Activated naive CD8-positive, alpha-beta T cell (primary cell): ENCODE results near the gene BCHE.

Experiments used
- H3K27ac Mint-ChIP-seq: one replicate; pipeline ENCODE4 v1.8.0; 2021; ENCODE audit warnings: mixed read lengths
- H3K27me3 Mint-ChIP-seq: one replicate; pipeline ENCODE4 v1.8.0; 2021; ENCODE audit warnings: mixed read lengths
- H3K36me3 Mint-ChIP-seq: one replicate; pipeline ENCODE4 v1.8.0; 2021; ENCODE audit warnings: mixed read lengths
- H3K4me1 Mint-ChIP-seq: one replicate; pipeline ENCODE4 v1.8.0; 2021; ENCODE audit warnings: low read depth, mixed read lengths
- H3K4me3 Mint-ChIP-seq: one replicate; pipeline ENCODE4 v1.8.0; 2021; ENCODE audit warnings: mild to moderate bottlenecking, mixed read lengths
- H3K9me3 Mint-ChIP-seq: one replicate; pipeline ENCODE4 v1.8.0; 2021; ENCODE audit warnings: low read depth, mixed read lengths

BCHE gene

GRCh38 chr3:165749821-165750220 is 87.4 kb downstream of the BCHE start:
- H3K27ac Mint-ChIP-seq: no peak overlapping the region
- no peaks in the 10 kb centered on the region for H3K9me3 Mint-ChIP-seq
- no peaks in the 10 kb centered on the region for H3K4me1 Mint-ChIP-seq
- no peaks in the 10 kb centered on the region for H3K27me3 Mint-ChIP-seq
- no peaks in the 10 kb centered on the region for H3K36me3 Mint-ChIP-seq
- H3K4me3 Mint-ChIP-seq: no peak overlapping the region

DNA sequence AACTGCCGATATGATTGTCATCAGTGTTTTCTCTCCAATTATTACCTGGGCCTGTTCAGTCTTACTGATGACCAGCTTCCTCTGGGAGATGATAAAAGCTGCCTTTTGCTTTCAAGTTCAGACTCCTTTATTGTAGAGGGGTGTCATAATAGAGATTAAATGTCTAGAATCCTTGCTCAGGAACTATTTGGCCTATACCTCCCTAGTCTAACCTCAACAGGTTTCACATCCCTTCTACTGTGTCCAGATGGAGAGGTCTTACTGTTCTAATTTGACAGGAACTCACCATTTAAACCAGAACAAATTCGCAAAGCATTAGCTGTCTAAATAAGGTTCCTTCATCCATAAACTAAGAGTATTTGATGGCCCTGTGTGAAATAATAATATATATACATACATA is 88.0 kb downstream of the BCHE start:
- H3K36me3 Mint-ChIP-seq: no peaks in the 10 kb centered on the region
- H3K4me1 Mint-ChIP-seq: no peaks in the 10 kb centered on the region
- no peak overlapping the region for H3K27ac Mint-ChIP-seq
- H3K4me3 Mint-ChIP-seq: no peak overlapping the region
- no peaks in the 10 kb centered on the region for H3K9me3 Mint-ChIP-seq
- no peaks in the 10 kb centered on the region for H3K27me3 Mint-ChIP-seq

- no peak overlapping the region for H3K4me3 Mint-ChIP-seq
- H3K4me1 Mint-ChIP-seq: no peaks in the 10 kb centered on the region
- H3K27ac Mint-ChIP-seq: no peak overlapping the region
- H3K27me3 Mint-ChIP-seq: no peaks in the 10 kb centered on the region
- no peaks in the 10 kb centered on the region for H3K36me3 Mint-ChIP-seq
- H3K9me3 Mint-ChIP-seq: no peaks in the 10 kb centered on the region
Measured at GRCh38 chr3:165748094-165748493, 89.1 kb downstream of the BCHE start.

- no peaks in the 10 kb centered on the region for H3K4me1 Mint-ChIP-seq
- no peaks in the 10 kb centered on the region for H3K36me3 Mint-ChIP-seq
- no peaks in the 10 kb centered on the region for H3K27me3 Mint-ChIP-seq
- H3K27ac Mint-ChIP-seq: no peak overlapping the region
- H3K9me3 Mint-ChIP-seq: peaks cover 4% of the 10 kb centered on the region
- no peak overlapping the region for H3K4me3 Mint-ChIP-seq
Measured at GRCh38 chr3:165746874-165747273, 90.3 kb downstream of the BCHE start.

GRCh38 chr3:165744025-165744424 is 93.2 kb downstream of the BCHE start:
- Mint-ChIP-seq H3K36me3 (no peaks in the 10 kb centered on the region), H3K4me3 (no peak overlapping the region), H3K27me3 (no peaks in the 10 kb centered on the region), H3K4me1 (no peaks in the 10 kb centered on the region), H3K27ac (no peak overlapping the region), H3K9me3 (peaks cover 7% of the 10 kb centered on the region)

DNA sequence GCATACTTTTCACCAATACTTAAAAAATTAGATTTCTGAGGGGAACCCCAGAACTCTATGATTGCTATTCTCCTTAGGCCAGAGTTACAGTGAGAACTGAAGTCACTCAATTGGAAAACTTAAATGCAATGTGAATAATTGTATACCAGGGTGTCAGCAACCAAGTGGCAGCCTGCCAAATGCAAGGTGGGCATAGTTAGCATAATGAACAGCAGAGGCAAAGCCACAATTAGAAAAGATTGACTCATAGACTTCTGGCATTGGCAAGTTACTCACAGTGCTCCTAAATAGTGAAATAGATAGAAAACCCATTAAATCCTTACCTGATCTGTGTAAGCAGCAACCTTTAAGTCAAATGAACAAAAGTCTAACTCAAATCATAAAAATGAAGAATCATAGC is 94.9 kb downstream of the BCHE start:
- Mint-ChIP-seq H3K4me3 (no peak overlapping the region), H3K27ac (no peak overlapping the region), H3K9me3 (peaks cover 14% of the 10 kb centered on the region), H3K36me3 (no peaks in the 10 kb centered on the region), H3K27me3 (no peaks in the 10 kb centered on the region), H3K4me1 (no peaks in the 10 kb centered on the region)

DNA sequence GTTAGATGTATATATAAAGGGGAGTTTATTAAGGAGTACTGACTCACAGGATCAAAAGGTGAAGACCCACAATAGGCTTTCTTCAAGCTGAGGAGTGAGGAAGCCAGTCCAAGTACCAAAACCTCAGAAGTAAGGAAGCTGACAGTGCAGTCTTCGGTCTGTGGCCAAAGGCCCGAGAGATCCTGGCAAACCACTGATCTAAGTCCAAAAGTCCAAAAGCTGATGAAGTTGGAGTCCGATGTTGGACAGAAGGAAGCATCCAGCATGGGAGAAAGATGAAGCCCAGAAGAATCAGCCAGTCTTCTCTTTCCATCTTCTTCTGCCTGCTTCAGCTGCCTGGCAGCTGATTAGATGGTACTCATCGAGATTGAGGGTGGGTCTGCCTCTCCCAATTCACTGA is 107.5 kb downstream of the BCHE start:
- Mint-ChIP-seq H3K9me3 (no peaks in the 10 kb centered on the region), H3K4me3 (no peak overlapping the region), H3K4me1 (no peaks in the 10 kb centered on the region), H3K36me3 (no peaks in the 10 kb centered on the region), H3K27ac (no peak overlapping the region), H3K27me3 (no peaks in the 10 kb centered on the region)

- H3K4me1 Mint-ChIP-seq: no peaks in the 10 kb centered on the region
- H3K27ac Mint-ChIP-seq: no peak overlapping the region
- no peaks in the 10 kb centered on the region for H3K36me3 Mint-ChIP-seq
- H3K4me3 Mint-ChIP-seq: no peak overlapping the region
- H3K9me3 Mint-ChIP-seq: no peaks in the 10 kb centered on the region
- H3K27me3 Mint-ChIP-seq: no peaks in the 10 kb centered on the region
Measured at GRCh38 chr3:165728924-165729323, 108.3 kb downstream of the BCHE start.

DNA sequence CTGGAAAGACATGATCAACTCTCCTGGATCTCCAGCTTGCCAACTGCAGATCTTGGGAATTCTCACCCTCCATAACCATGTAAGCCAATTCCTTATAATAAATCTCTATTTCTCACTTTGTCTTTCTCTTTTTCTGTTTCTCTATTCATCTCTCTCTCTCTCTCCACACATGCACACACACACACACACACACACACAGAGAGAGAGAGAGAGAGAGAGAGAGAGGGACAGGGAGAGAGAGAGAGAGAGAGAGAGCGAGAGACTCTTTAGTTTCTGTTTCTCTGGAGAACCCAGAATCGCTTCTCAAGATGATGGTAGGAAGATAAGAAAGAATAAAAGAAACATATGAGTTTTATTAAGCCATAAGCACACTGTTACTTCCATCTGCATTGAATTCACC is 111.9 kb downstream of the BCHE start:
- Mint-ChIP-seq H3K27ac (no peak overlapping the region), H3K9me3 (peaks cover 7% of the 10 kb centered on the region), H3K4me1 (no peaks in the 10 kb centered on the region), H3K4me3 (no peak overlapping the region), H3K36me3 (no peaks in the 10 kb centered on the region), H3K27me3 (no peaks in the 10 kb centered on the region)
